GM23338 (cell line): ENCODE results near the gene SLC30A1. TPM values are rescaled to one million over a fixed set of nuclear protein-coding genes. Genes with fewer than 3 reads are reported as not detected.

Experiments used
- ATAC-seq: fragments of 200-7000 bp; cut with Tn5 transposase; 3 replicates; pipeline ENCODE4 v1.9.1; 2020
- DNase-seq: peaks from one replicate; pipeline ENCODE4 v3.0.0-alpha.2; 2015; ENCODE audit warnings: low spot score
- H2AFZ ChIP-seq: fragments of 200-600 bp; sonication (generic); 2 replicates; pipeline ENCODE4 v1.8.0; 2016; ENCODE audit warnings: antibody characterized with exemption, mild to moderate bottlenecking, moderate library complexity
- H3F3A ChIP-seq: fragments of 200-600 bp; sonication (generic); replicated peaks from 2 replicates; pipeline ENCODE4 v1.8.0; 2017; ENCODE audit warnings: antibody characterized with exemption, mixed run types, low read depth
- H3K27ac ChIP-seq: fragments of 200-600 bp; sonication (generic); 2 replicates; pipeline ENCODE4 v1.6.1; 2016; ENCODE audit warnings: low read depth
- H3K27me3 ChIP-seq: fragments of 200-600 bp; sonication (generic); 2 replicates; pipeline ENCODE4 v1.8.0; 2016; ENCODE audit warnings: mild to moderate bottlenecking, mixed run types, moderate library complexity; ENCODE audit not compliant: insufficient read depth
- H3K36me3 ChIP-seq: fragments of 200-600 bp; sonication (generic); 2 replicates; pipeline ENCODE4 v1.8.0; 2016; ENCODE audit warnings: mild to moderate bottlenecking; ENCODE audit not compliant: insufficient read depth
- H3K4me1 ChIP-seq: fragments of 200-600 bp; sonication (generic); 2 replicates; pipeline ENCODE4 v1.8.0; 2016; ENCODE audit warnings: mild to moderate bottlenecking, moderate library complexity; ENCODE audit not compliant: insufficient read depth
- H3K4me2 ChIP-seq: fragments of 200-600 bp; sonication (generic); 2 replicates; pipeline ENCODE4 v1.7.1; 2017; ENCODE audit warnings: mixed run types
- H3K4me3 ChIP-seq: fragments of 200-600 bp; sonication (generic); 2 replicates; pipeline ENCODE4 v1.6.1; 2016; ENCODE audit warnings: mixed run types
- H3K79me2 ChIP-seq: fragments of 200-600 bp; sonication (generic); replicated peaks from 2 replicates; pipeline ENCODE4 v1.8.0; 2017; ENCODE audit warnings: mild to moderate bottlenecking; ENCODE audit not compliant: insufficient read depth
- H3K9me2 ChIP-seq: fragments of 200-600 bp; sonication (generic); 2 replicates; pipeline ENCODE4 v1.8.0; 2017; ENCODE audit not compliant: insufficient read depth
- H4K20me1 ChIP-seq: fragments of 200-600 bp; sonication (generic); replicated peaks from 2 replicates; pipeline ENCODE4 v1.8.0; 2017; ENCODE audit warnings: mild to moderate bottlenecking; ENCODE audit not compliant: insufficient read depth
- H3K27ac Mint-ChIP-seq: 2 replicates; pipeline ENCODE4 v1.8.0; 2020; ENCODE audit warnings: inconsistent platforms, mild to moderate bottlenecking, moderate library complexity, mixed read lengths
- H3K27me3 Mint-ChIP-seq: 3 replicates; pipeline ENCODE4 v1.8.0; 2022; ENCODE audit warnings: low read depth, mild to moderate bottlenecking, moderate library complexity, mixed read lengths, inconsistent platforms; ENCODE audit not compliant: insufficient read depth, poor library complexity
- H3K36me3 Mint-ChIP-seq: 3 replicates; pipeline ENCODE4 v1.8.0; 2021; ENCODE audit warnings: low read depth, mild to moderate bottlenecking, inconsistent platforms, moderate library complexity, mixed read lengths
- H3K4me1 Mint-ChIP-seq: 3 replicates; pipeline ENCODE4 v1.8.0; 2020; ENCODE audit warnings: mild to moderate bottlenecking, inconsistent platforms, mixed read lengths
- H3K4me3 Mint-ChIP-seq: 3 replicates; pipeline ENCODE4 v1.8.0; 2021; ENCODE audit warnings: moderate library complexity, mild to moderate bottlenecking, inconsistent platforms, mixed read lengths
- H3K9me3 Mint-ChIP-seq: 3 replicates; pipeline ENCODE4 v1.8.0; 2020; ENCODE audit warnings: moderate library complexity, mild to moderate bottlenecking, inconsistent platforms, mixed read lengths
- polyA plus RNA-seq: library from polyadenylated mRNA; unstranded; fragments of >200 nt; fragmentation: Nextera tagmentation; extraction: Ambion mirVana; gene quantifications from 2 replicates; pipeline ENCODE4 v1.2.1, GENCODE V29; 2016
- total RNA-seq: library from RNA; depleted of rRNA; stranded (reverse); fragments of >200 nt; shearing (Covaris generic); gene quantifications from 2 replicates; pipeline ENCODE4 v1.2.3, GENCODE V29; 2014
- TF ChIP-seq, protein P1 (sequence below): IDR thresholded peaks from one replicate; pipeline ENCODE4 v1.6.1; 2018; ENCODE audit warnings: antibody characterized with exemption; ENCODE audit not compliant: unreplicated experiment
- TF ChIP-seq, protein P2 (sequence below): fragments of 250-450 bp; sonication (Bioruptor Pico); IDR thresholded peaks from 2 replicates; pipeline ENCODE4 v1.5.0; 2020; ENCODE audit warnings: mild to moderate bottlenecking, moderate library complexity
- TF ChIP-seq, protein P3 (sequence below): IDR thresholded peaks from 2 replicates; pipeline ENCODE4 v1.6.1; 2016; ENCODE audit warnings: antibody characterized with exemption

Gene SLC30A1
- total and polyA plus RNA-seq, 2 experiments from 2014 or later = 3.3 to 17.7 TPM

DNA sequence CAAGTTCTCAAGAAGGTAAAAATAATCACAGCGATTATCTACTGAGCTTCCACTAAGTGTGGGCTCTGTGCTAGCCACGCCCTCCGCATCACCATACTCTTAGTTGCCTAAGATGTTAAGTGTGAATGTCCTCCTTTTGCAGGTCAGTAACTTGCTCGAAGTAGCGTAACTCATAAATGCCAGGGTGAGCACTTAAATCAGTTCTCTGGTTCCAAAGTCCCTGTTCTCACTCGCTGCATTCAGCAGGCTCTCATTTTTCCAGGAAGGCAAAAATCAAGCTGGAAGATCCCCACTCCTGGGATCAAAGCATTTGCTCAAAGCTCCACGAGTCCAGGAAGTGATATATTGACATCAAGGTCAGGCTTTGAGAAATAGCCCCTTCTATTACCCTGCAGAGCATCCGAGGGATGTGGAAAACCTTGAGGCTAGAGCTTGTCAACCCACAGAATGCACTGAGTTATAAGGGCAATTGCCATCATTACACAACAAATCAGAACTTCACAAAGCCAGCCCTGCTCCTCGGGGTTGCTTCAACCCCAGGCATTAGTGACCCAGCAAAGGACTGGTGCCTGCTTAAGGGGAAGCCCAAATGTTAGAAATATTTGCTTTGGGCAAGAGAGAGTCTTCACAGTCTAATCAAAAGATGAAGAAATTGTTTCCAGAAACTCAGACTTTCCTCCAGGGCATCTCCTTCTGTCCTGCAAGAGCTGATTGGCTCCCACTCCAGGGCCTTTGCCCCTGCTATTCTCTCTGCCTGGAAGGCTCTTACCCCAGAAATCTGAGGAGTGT lies 19.5 kb downstream of the SLC30A1 start (continued):
- TF ChIP-seq, protein P1, sequence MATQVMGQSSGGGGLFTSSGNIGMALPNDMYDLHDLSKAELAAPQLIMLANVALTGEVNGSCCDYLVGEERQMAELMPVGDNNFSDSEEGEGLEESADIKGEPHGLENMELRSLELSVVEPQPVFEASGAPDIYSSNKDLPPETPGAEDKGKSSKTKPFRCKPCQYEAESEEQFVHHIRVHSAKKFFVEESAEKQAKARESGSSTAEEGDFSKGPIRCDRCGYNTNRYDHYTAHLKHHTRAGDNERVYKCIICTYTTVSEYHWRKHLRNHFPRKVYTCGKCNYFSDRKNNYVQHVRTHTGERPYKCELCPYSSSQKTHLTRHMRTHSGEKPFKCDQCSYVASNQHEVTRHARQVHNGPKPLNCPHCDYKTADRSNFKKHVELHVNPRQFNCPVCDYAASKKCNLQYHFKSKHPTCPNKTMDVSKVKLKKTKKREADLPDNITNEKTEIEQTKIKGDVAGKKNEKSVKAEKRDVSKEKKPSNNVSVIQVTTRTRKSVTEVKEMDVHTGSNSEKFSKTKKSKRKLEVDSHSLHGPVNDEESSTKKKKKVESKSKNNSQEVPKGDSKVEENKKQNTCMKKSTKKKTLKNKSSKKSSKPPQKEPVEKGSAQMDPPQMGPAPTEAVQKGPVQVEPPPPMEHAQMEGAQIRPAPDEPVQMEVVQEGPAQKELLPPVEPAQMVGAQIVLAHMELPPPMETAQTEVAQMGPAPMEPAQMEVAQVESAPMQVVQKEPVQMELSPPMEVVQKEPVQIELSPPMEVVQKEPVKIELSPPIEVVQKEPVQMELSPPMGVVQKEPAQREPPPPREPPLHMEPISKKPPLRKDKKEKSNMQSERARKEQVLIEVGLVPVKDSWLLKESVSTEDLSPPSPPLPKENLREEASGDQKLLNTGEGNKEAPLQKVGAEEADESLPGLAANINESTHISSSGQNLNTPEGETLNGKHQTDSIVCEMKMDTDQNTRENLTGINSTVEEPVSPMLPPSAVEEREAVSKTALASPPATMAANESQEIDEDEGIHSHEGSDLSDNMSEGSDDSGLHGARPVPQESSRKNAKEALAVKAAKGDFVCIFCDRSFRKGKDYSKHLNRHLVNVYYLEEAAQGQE = no peak
- TF ChIP-seq, protein P2, sequence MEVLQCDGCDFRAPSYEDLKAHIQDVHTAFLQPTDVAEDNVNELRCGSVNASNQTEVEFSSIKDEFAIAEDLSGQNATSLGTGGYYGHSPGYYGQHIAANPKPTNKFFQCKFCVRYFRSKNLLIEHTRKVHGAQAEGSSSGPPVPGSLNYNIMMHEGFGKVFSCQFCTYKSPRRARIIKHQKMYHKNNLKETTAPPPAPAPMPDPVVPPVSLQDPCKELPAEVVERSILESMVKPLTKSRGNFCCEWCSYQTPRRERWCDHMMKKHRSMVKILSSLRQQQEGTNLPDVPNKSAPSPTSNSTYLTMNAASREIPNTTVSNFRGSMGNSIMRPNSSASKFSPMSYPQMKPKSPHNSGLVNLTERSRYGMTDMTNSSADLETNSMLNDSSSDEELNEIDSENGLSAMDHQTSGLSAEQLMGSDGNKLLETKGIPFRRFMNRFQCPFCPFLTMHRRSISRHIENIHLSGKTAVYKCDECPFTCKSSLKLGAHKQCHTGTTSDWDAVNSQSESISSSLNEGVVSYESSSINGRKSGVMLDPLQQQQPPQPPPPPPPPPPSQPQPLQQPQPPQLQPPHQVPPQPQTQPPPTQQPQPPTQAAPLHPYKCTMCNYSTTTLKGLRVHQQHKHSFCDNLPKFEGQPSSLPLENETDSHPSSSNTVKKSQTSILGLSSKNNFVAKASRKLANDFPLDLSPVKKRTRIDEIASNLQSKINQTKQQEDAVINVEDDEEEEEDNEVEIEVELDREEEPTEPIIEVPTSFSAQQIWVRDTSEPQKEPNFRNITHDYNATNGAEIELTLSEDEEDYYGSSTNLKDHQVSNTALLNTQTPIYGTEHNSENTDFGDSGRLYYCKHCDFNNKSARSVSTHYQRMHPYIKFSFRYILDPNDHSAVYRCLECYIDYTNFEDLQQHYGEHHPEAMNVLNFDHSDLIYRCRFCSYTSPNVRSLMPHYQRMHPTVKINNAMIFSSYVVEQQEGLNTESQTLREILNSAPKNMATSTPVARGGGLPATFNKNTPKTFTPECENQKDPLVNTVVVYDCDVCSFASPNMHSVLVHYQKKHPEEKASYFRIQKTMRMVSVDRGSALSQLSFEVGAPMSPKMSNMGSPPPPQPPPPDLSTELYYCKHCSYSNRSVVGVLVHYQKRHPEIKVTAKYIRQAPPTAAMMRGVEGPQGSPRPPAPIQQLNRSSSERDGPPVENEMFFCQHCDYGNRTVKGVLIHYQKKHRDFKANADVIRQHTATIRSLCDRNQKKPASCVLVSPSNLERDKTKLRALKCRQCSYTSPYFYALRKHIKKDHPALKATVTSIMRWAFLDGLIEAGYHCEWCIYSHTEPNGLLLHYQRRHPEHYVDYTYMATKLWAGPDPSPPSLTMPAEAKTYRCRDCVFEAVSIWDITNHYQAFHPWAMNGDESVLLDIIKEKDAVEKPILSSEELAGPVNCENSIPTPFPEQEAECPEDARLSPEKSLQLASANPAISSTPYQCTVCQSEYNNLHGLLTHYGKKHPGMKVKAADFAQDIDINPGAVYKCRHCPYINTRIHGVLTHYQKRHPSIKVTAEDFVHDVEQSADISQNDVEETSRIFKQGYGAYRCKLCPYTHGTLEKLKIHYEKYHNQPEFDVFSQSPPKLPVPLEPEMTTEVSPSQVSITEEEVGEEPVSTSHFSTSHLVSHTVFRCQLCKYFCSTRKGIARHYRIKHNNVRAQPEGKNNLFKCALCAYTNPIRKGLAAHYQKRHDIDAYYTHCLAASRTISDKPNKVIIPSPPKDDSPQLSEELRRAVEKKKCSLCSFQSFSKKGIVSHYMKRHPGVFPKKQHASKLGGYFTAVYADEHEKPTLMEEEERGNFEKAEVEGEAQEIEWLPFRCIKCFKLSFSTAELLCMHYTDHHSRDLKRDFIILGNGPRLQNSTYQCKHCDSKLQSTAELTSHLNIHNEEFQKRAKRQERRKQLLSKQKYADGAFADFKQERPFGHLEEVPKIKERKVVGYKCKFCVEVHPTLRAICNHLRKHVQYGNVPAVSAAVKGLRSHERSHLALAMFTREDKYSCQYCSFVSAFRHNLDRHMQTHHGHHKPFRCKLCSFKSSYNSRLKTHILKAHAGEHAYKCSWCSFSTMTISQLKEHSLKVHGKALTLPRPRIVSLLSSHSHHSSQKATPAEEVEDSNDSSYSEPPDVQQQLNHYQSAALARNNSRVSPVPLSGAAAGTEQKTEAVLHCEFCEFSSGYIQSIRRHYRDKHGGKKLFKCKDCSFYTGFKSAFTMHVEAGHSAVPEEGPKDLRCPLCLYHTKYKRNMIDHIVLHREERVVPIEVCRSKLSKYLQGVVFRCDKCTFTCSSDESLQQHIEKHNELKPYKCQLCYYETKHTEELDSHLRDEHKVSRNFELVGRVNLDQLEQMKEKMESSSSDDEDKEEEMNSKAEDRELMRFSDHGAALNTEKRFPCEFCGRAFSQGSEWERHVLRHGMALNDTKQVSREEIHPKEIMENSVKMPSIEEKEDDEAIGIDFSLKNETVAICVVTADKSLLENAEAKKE (CRISPR knock-in tag) = no peak

DNA sequence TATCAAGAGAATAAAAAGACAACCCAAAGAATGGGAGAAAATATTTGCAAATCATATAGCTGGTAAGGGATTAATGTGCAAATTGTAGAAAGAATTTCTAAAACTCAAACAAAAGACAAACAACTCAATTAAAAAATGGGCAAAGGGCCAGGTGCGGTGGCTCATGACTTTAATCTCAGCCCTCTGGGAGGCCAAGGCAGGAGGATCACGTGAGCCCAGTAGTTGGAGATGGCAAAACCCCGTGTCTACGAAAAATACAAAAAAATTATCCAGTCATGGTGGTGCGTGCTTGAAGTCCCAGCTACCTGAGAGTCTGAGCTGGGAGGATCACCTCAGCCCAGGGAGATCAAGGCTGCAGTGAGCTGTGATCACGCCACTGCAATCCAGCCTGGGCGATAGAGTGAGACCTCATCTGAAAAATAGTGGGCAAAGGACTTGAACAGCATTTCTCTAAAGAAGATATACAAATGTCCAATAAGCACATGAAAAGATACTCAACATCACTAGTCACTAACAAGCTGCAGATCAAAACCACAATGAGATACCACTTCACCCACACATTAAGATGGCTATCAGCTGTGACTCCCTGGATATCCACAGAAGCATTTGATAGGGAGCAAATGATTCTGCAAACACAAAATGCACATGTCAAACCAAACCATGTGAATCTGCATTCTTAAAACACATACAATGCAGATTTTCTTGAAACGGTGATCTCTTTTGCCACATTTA lies 20.9 kb downstream of the SLC30A1 start:
- H3F3A ChIP-seq = no peaks in the 10 kb centered on the region
- no peaks in the 10 kb centered on the region for H3K36me3 ChIP-seq
- no peaks in the 10 kb centered on the region for H4K20me1 ChIP-seq
- Mint-ChIP-seq H3K27me3 (peaks cover 4% of the 10 kb centered on the region), H3K36me3 (no peaks in the 10 kb centered on the region), H3K4me3 (no peak overlapping the region), H3K27ac (no peak overlapping the region), H3K4me1 (no peaks in the 10 kb centered on the region), H3K9me3 (no peaks in the 10 kb centered on the region)
- H3K27me3 ChIP-seq = no peaks in the 10 kb centered on the region
- no peak overlapping the region for H3K4me3 ChIP-seq
- H3K27ac ChIP-seq = no peak overlapping the region
- no peak for DNase-seq
- H2AFZ ChIP-seq = no peak overlapping the region; the same call in 1 of the 2 replicates
- ATAC-seq = no peak
- H3K4me1 ChIP-seq = no peaks in the 10 kb centered on the region
- no peaks in the 10 kb centered on the region for H3K79me2 ChIP-seq
- no peak overlapping the region for H3K4me2 ChIP-seq
- no peaks in the 10 kb centered on the region for H3K9me2 ChIP-seq
- TF ChIP-seq, protein P3, sequence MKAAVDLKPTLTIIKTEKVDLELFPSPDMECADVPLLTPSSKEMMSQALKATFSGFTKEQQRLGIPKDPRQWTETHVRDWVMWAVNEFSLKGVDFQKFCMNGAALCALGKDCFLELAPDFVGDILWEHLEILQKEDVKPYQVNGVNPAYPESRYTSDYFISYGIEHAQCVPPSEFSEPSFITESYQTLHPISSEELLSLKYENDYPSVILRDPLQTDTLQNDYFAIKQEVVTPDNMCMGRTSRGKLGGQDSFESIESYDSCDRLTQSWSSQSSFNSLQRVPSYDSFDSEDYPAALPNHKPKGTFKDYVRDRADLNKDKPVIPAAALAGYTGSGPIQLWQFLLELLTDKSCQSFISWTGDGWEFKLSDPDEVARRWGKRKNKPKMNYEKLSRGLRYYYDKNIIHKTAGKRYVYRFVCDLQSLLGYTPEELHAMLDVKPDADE = no peak
